T-helper 1 cell treated with Interleukin-12 subunit alpha and Interleukin-12 subunit beta and Interleukin-4 antibody, amounts not matched to agents 30 ng/mL and 1 ng/mL, for 36 hours (primary cell): ENCODE measurements around the gene IFT27. TPM values are rescaled to one million over a fixed set of nuclear protein-coding genes. Genes with fewer than 3 reads are reported as not detected.

ENCODE experiments used
- intact Hi-C: fragments of 100-400 bp; cut with micrococcal nuclease; formaldehyde crosslinking; loops from one replicate; pipeline ENCODE4 v1.15.1; 2024
- total RNA-seq: library from RNA; stranded (reverse); gene quantifications from 2 replicates; pipeline ENCODE4 v1.2.3, GENCODE V29; 2022

The IFT27 gene
- total RNA-seq = 28.0 and 28.4 TPM in 2 replicates

- intact Hi-C loops = loop anchor here (1.0 to 10.0 kb wide), 17 partner anchors 19 to 1031 kb away; partner anchors contain the start of genes APOL2, CDC42EP1, EIF3D and GCAT
Measured at GRCh38 chr22:36775964-36776669, at the start of gene IFT27. TSS of gene IFT27 (minus strand) at chr22:36776119. CDS start at chr22:36775707, 412 bp downstream.

GRCh38 chr22:36824655-36825054, 48.7 kb upstream of the IFT27 start:
- intact Hi-C loops = no loop called here

GRCh38 chr22:36823186-36823839, 47.4 kb upstream of the IFT27 start:
- intact Hi-C loops = no loop called here

- intact Hi-C loops = no loop called here
Measured at GRCh38 chr22:36822581-36822980, 46.7 kb upstream of the IFT27 start.

- intact Hi-C loops = no loop called here
Measured at GRCh38 chr22:36819112-36819511, 43.2 kb upstream of the IFT27 start.

- intact Hi-C loops = no loop called here
Measured at GRCh38 chr22:36818010-36818642, 42.2 kb upstream of the IFT27 start.

GRCh38 chr22:36817525-36817848, 41.6 kb upstream of the IFT27 start:
- intact Hi-C loops = no loop called here

GRCh38 chr22:36816636-36817524, 41.0 kb upstream of the IFT27 start, which contains the start of gene PVALB:
TSS of gene PVALB (minus strand) at chr22:36817035. CDS start at chr22:36817005, 30 bp downstream.
- intact Hi-C loops = no loop called here

- intact Hi-C loops = no loop called here
Measured at GRCh38 chr22:36816339-36816635, 40.4 kb upstream of the IFT27 start.

GRCh38 chr22:36815558-36816338, 39.8 kb upstream of the IFT27 start:
- intact Hi-C loops = no loop called here

- intact Hi-C loops = no loop called here
Measured at GRCh38 chr22:36814801-36815200, 38.9 kb upstream of the IFT27 start.

- intact Hi-C loops = no loop called here
Measured at GRCh38 chr22:36811094-36811800, 35.3 kb upstream of the IFT27 start.

GRCh38 chr22:36809351-36809750, 33.4 kb upstream of the IFT27 start:
- intact Hi-C loops = no loop called here

- intact Hi-C loops = no loop called here
Measured at GRCh38 chr22:36808721-36809344, 32.9 kb upstream of the IFT27 start.

GRCh38 chr22:36807627-36808026, 31.7 kb upstream of the IFT27 start:
- intact Hi-C loops = no loop called here

- intact Hi-C loops = no loop called here
Measured at GRCh38 chr22:36806835-36807234, 30.9 kb upstream of the IFT27 start.

GRCh38 chr22:36803358-36803757, 27.4 kb upstream of the IFT27 start:
- intact Hi-C loops = no loop called here

- intact Hi-C loops = no loop called here
Measured at GRCh38 chr22:36798674-36799066, 22.8 kb upstream of the IFT27 start.

GRCh38 chr22:36797911-36798673, 22.2 kb upstream of the IFT27 start:
- intact Hi-C loops = no loop called here
